Heart right ventricle (tissue), 16 donors: ENCODE measurements around the gene CSTF2T. TPM values are rescaled to one million over a fixed set of nuclear protein-coding genes. Genes with fewer than 3 reads are reported as not detected.

Experiments used
- ATAC-seq, 8 donors: fragments of 200-7000 bp; cut with Tn5 transposase; one replicate each; pipeline ENCODE4 v1.9.1; 2020; ENCODE audit warnings: mild to moderate bottlenecking in 8 of 8, moderate library complexity in 8 of 8, moderate number of reproducible peaks in 1 of 8
- DNase-seq, 2 donors: peaks; one replicate each; pipeline ENCODE4 v3.0.0-alpha.2; 2020
- H3K27ac ChIP-seq, 10 donors: fragments of 200-600 bp; sonication (generic) in 2 of 10; one replicate each; pipeline versions ENCODE4 v1.5.0 to v1.8.0; 2020 to 2022; ENCODE audit warnings: mild to moderate bottlenecking in 3 of 10
- H3K27me3 ChIP-seq, 7 donors: fragments of 200-600 bp; one replicate each; pipeline ENCODE4 v1.8.0; 2021 to 2022; ENCODE audit warnings: mild to moderate bottlenecking in 2 of 7
- H3K36me3 ChIP-seq, 9 donors: fragments of 200-600 bp; sonication (generic) in 1 of 9; one replicate each; pipeline versions ENCODE4 v1.5.0 to v1.8.0; 2020 to 2022; ENCODE audit warnings: mild to moderate bottlenecking in 2 of 9
- H3K4me1 ChIP-seq, 9 donors: fragments of 200-600 bp; sonication (generic) in 1 of 9; one replicate each; pipeline versions ENCODE4 v1.5.0 to v1.8.0; 2020 to 2022; ENCODE audit warnings: mild to moderate bottlenecking in 4 of 9
- H3K4me3 ChIP-seq, 10 donors: fragments of 200-600 bp; sonication (generic) in 2 of 10; one replicate each; pipeline versions ENCODE4 v1.5.0 to v1.8.0; 2020 to 2022; ENCODE audit warnings: mild to moderate bottlenecking in 7 of 10, moderate library complexity in 2 of 10
- H3K9me3 ChIP-seq, 11 donors: fragments of 200-600 bp in 10 of 11; sonication (generic) in 2 of 11; one replicate each; pipeline versions ENCODE4 v1.5.0 to v1.8.0; 2013 to 2022; ENCODE audit warnings: mild to moderate bottlenecking in 2 of 11, control low read depth in 1 of 11, moderate library complexity in 1 of 11
- CTCF ChIP-seq, 9 donors: fragments of 200-600 bp; sonication (generic) in 2 of 9; IDR thresholded peaks; one replicate each; pipeline versions ENCODE4 v1.5.0 to v1.8.0; 2021 to 2022; ENCODE audit warnings: antibody characterized with exemption in 9 of 9, mild to moderate bottlenecking in 5 of 9, moderate library complexity in 1 of 9
- WGBS, 2 donors: extraction: QIAGEN DNeasy Blood & Tissue Kit; methylation state at CpG; one replicate each; pipeline ENCODE4 v1.1.7; 2013; ENCODE audit warnings: inconsistent platforms in 1 of 2; 5-methylcytosine and 5-hydroxymethylcytosine counted together
- intact Hi-C, 10 donors: fragments of 100-400 bp; cut with DNase I; formaldehyde crosslinking; loops; one replicate each; pipeline versions ENCODE4 v1.11.1 to v1.14.2; 2022
- polyA plus RNA-seq, 2 donors: library from polyadenylated mRNA; stranded (reverse); fragments of 200-250 nt; gene quantifications; one replicate each; pipeline ENCODE4 v1.2.3, GENCODE V29; 2013
- total RNA-seq, 10 donors: library from RNA; stranded (reverse); fragmentation: NEBNext Ultra II Directional in 3 of 10; extraction: Animal tissue kit (Norgen Biotek cat#: 25700) in 3 of 10; gene quantifications; one replicate each; pipeline versions ENCODE4 v1.2.1 to v1.2.4, GENCODE V29; 2021 to 2023
- donor health status: Arrhythmogenic right ventricular cardiomyopathy.
- donor health status: ischemic (EF 13 %, LVEDD 7.1; RV severe dilation, severe dysfunction).
- donor health status: healthy with polysubstance abuse.
- donor health status: DM: no; HTN: yes; CAD: no.
- donor health status: DM: no; HTN: no; CAD: no.
- donor health status: ischemic (EF 25% LVEDD 6.9; RV normal size, moderate dysfunction).
- donor health status: ischemic (EF 25% LVEDD 5.7; RV mildly dilated, moderate dysfunction).
- donor health status: healthy.
- donor health status: DM: yes; HTN: yes; CAD: no.
- donor health status: Ischemic cardiomyopathy.
- donor health status: ischemic (EF 35%, LVEDD 5.7; RV mildly dilated, moderate dysfunction).
- donor health status: nonischemic (EF 11% LVEDD 7.7; RV severe dilation, severe dysfunction).
- donor health status: DM: yes; HTN: yes; CAD: no.
- donor health status: PGD.
- donor health status: ischemic (EF 29% LVEDD 5.4; RV normal size, mild dysfunction).
- donor health status: nonischemic (EF 23%, LVEDD 6.1; RV moderate dilation, normal function).

The CSTF2T gene
- total and polyA plus RNA-seq, 12 donors, result 9.4 to 31.6 (median 22.9) TPM

- H3K27me3 ChIP-seq, result no peaks in the 10 kb centered on the region
- no peaks in the 10 kb centered on the region for H3K36me3 ChIP-seq
- DNase-seq, result no peak
- no peaks in the 10 kb centered on the region for H3K9me3 ChIP-seq
- H3K4me3 ChIP-seq, result no peak overlapping the region
- no peak overlapping the region for H3K27ac ChIP-seq
- TF ChIP-seq CTCF (IDR thresholded peaks at IDR 0.05), result no peak
- 90 to 92% methylated on average over 3 of the region's 3 CpGs for WGBS, 2 donors
- H3K4me1 ChIP-seq, result peaks cover 0 to 31% (median 14%) of the 10 kb centered on the region in 9 donors
- intact Hi-C loops, result no loop called here
- ATAC-seq, result no peak
These were observed 36.3 kb downstream of the CSTF2T start for GRCh38 chr10:51663086-51663485.

GRCh38 chr10:51659344-51659743 is 40.1 kb downstream of the CSTF2T start:
- Histone ChIP-seq H3K27ac (no peak overlapping the region), H3K4me1 (peaks cover 0 to 17% (median 0%) of the 10 kb centered on the region in 9 donors), H3K9me3 (no peaks in the 10 kb centered on the region), H3K36me3 (no peaks in the 10 kb centered on the region), H3K4me3 (no peak overlapping the region), H3K27me3 (no peaks in the 10 kb centered on the region)
- intact Hi-C loops, result no loop called here
- TF ChIP-seq CTCF (IDR thresholded peaks at IDR 0.05), result no peak
- DNase-seq, result no peak
- WGBS, 2 donors, result 88 to 92% methylated on average over 1 of the region's 1 CpG
- ATAC-seq, result no peak

- DNase-seq, result no peak
- Histone ChIP-seq H3K4me1 (peaks cover 0 to 21% (median 7%) of the 10 kb centered on the region in 9 donors), H3K27me3 (no peaks in the 10 kb centered on the region), H3K9me3 (no peaks in the 10 kb centered on the region), H3K27ac (no peak overlapping the region), H3K4me3 (no peak overlapping the region), H3K36me3 (no peaks in the 10 kb centered on the region)
- intact Hi-C loops, result no loop called here
- WGBS, 2 donors, result 57 to 67% methylated on average over 2 of the region's 2 CpGs
- TF ChIP-seq CTCF (IDR thresholded peaks at IDR 0.05), result no peak
- no peak for ATAC-seq
These were observed 41.4 kb downstream of the CSTF2T start for GRCh38 chr10:51658000-51658399.

GRCh38 chr10:51656503-51656902 is 42.9 kb downstream of the CSTF2T start:
- TF ChIP-seq CTCF (IDR thresholded peaks at IDR 0.05), result no peak
- Histone ChIP-seq H3K4me1 (peaks cover 0 to 26% (median 7%) of the 10 kb centered on the region in 9 donors), H3K27ac (no peak overlapping the region), H3K9me3 (no peaks in the 10 kb centered on the region), H3K36me3 (no peaks in the 10 kb centered on the region), H3K27me3 (no peaks in the 10 kb centered on the region), H3K4me3 (no peak overlapping the region)
- WGBS, 2 donors, result 76 to 78% methylated on average over 3 of the region's 3 CpGs
- ATAC-seq (no peak), DNase-seq (no peak)
- intact Hi-C loops, result no loop called here
